A549 (cell line): ENCODE data around the gene TBC1D1. TPM values are rescaled to one million over a fixed set of nuclear protein-coding genes. Genes with fewer than 3 reads are reported as not detected.

Experiments used
- ATAC-seq, 2 experiments: fragments of 200-7000 bp in 1 of 2; fragments of >200 bp in 1 of 2; cut with Nextera tagmentation in 1 of 2; cut with Tn5 transposase in 1 of 2; 3 replicates each; pipeline versions ENCODE4 v1.8.0 to v1.9.1; 2018 to 2020; ENCODE audit warnings: mild to moderate bottlenecking in 1 of 2, moderate library complexity in 1 of 2
- CTCF ChIA-PET: fragments of 300-600 bp; sonication (Branson Sonifier 250); formaldehyde crosslinking; extraction: SDS; loops from one replicate; lab custom pipeline; 2021; ENCODE audit warnings: antibody characterized with exemption, inconsistent platforms; lab: Yijun Ruan, JAX
- POLR2A ChIA-PET: fragments of 350-600 bp; formaldehyde crosslinking; extraction: SDS; loops from one replicate; lab custom pipeline; 2021; ENCODE audit warnings: antibody characterized with exemption, inconsistent platforms; lab: Yijun Ruan, JAX
- DNase-seq, 2 experiments: peaks; one replicate each; pipeline versions ENCODE4 v3.0.0 to v3.0.0-alpha.2; 2011 to 2016; ENCODE audit warnings: low read depth in 1 of 2, low spot score in 1 of 2
- FAIRE-seq: peaks from 2 replicates; lab custom pipeline; 2011; peaks lifted over from hg19 to GRCh38; lab: Jason Lieb, UNC
- H3K27ac ChIP-seq, 2 experiments: fragments of >200 bp; sonication (Bioruptor Twin); formaldehyde crosslinking; 3 replicates each; pipeline ENCODE4 v1.5.1; 2016 to 2017
- H3K4me1 ChIP-seq: fragments of >200 bp; sonication (Bioruptor Twin); formaldehyde crosslinking; 3 replicates; pipeline ENCODE4 v1.6.1; 2016
- H3K4me2 ChIP-seq: fragments of >200 bp; sonication (Bioruptor Twin); formaldehyde crosslinking; 3 replicates; pipeline ENCODE4 v1.6.1; 2016
- H3K4me3 ChIP-seq: fragments of >200 bp; sonication (Bioruptor Twin); formaldehyde crosslinking; 3 replicates; pipeline ENCODE4 v1.5.1; 2016
- H3K9me3 ChIP-seq: fragments of >200 bp; sonication (Bioruptor Twin); formaldehyde crosslinking; 3 replicates; pipeline ENCODE4 v1.6.1; 2016
- EHMT2 ChIP-seq: fragments of 200-600 bp; sonication (generic); IDR thresholded peaks from 2 replicates; pipeline ENCODE4 v1.6.1; 2016; ENCODE audit warnings: antibody characterized with exemption, low read depth, mild to moderate bottlenecking, moderate library complexity
- EP300 ChIP-seq, 2 experiments: fragments of >200 bp; sonication (Bioruptor Twin); formaldehyde crosslinking; IDR thresholded peaks; 2 replicates in 1 of 2; 3 replicates in 1 of 2; pipeline ENCODE4 v1.6.1; 2016 to 2017
- FOSB ChIP-seq: fragments of 250-450 bp; sonication (Bioruptor Pico); IDR thresholded peaks from 2 replicates; pipeline ENCODE4 v1.5.0; 2020; ENCODE audit warnings: mild to moderate bottlenecking, moderate library complexity
- FOSL2 ChIP-seq, 2 experiments: fragments of 450-650 bp in 1 of 2; fragments of >200 bp in 1 of 2; sonication (Bioruptor Twin) in 1 of 2; formaldehyde crosslinking; IDR thresholded peaks; 2 replicates each; pipeline versions ENCODE4 v1.5.0 to v1.6.1; 2016 to 2020; ENCODE audit warnings: mild to moderate bottlenecking in 1 of 2, moderate library complexity in 1 of 2
- GATA3 ChIP-seq: IDR thresholded peaks from 2 replicates; pipeline ENCODE4 v1.6.1; 2012; ENCODE audit warnings: borderline replicate concordance
- HDAC2 ChIP-seq: fragments of 200-600 bp; sonication (generic); IDR thresholded peaks from 2 replicates; pipeline ENCODE4 v1.6.1; 2016
- HOXA7 ChIP-seq: fragments of 250-450 bp; sonication (Bioruptor Pico); IDR thresholded peaks from 2 replicates; pipeline ENCODE4 v1.5.0; 2020; ENCODE audit warnings: mild to moderate bottlenecking, moderate library complexity
- HOXB5 ChIP-seq: fragments of 250-450 bp; sonication (Bioruptor Pico); IDR thresholded peaks from 2 replicates; pipeline ENCODE4 v1.5.0; 2020; ENCODE audit warnings: mild to moderate bottlenecking, moderate library complexity
- JUNB ChIP-seq: fragments of >200 bp; sonication (Bioruptor Twin); formaldehyde crosslinking; IDR thresholded peaks from 2 replicates; pipeline ENCODE4 v1.6.1; 2016
- MAFK ChIP-seq: fragments of 450-650 bp; IDR thresholded peaks from 2 replicates; pipeline ENCODE4 v1.6.1; 2014; ENCODE audit not compliant: partially characterized antibody
- MYC ChIP-seq: IDR thresholded peaks from 2 replicates; pipeline ENCODE4 v1.6.1; 2012; ENCODE audit warnings: mild to moderate bottlenecking, inconsistent platforms, low read length, improper control_type of control experiment, borderline replicate concordance
- POLR2A ChIP-seq: IDR thresholded peaks from 2 replicates; pipeline ENCODE4 v1.6.1; 2012; ENCODE audit warnings: mild to moderate bottlenecking, low read length
- SMC3 ChIP-seq: fragments of >200 bp; sonication (Bioruptor Twin); formaldehyde crosslinking; IDR thresholded peaks from 3 replicates; pipeline ENCODE4 v1.6.1; 2018; ENCODE audit warnings: inconsistent platforms
- ZNF302 ChIP-seq: fragments of 250-450 bp; sonication (Bioruptor Pico); IDR thresholded peaks from 2 replicates; pipeline ENCODE4 v1.9.0; 2021; ENCODE audit warnings: inconsistent platforms, mild to moderate bottlenecking, moderate library complexity
- WGBS: methylation state at CpG from one replicate; pipeline ENCODE4 v1.1.6; 2017; ENCODE audit errors: missing lambda C conversion rate; 5-methylcytosine and 5-hydroxymethylcytosine counted together
- polyA plus RNA-seq, 4 experiments: library from polyadenylated mRNA; depleted of rRNA in 3 of 4; stranded (reverse); fragments of >200 nt; fragmentation: RNase III in 1 of 4; extraction: RNeasy Plus Mini Kit Qiagen cat#74134 plus additional on column Dnase treatment in 1 of 4; gene quantifications; 2 replicates in 3 of 4; 3 replicates in 1 of 4; pipeline ENCODE4 v1.2.3, GENCODE V29; 2011 to 2017
- TF ChIP-seq, protein P1 (sequence below): fragments of >200 bp; sonication (Bioruptor Twin); formaldehyde crosslinking; IDR thresholded peaks from 3 replicates; pipeline ENCODE4 v1.5.1; 2016
- TF ChIP-seq, protein P2 (sequence below): fragments of 250-450 bp; sonication (Bioruptor Pico); IDR thresholded peaks from 2 replicates; pipeline ENCODE4 v1.5.0; 2020; ENCODE audit warnings: low read depth, mild to moderate bottlenecking, moderate library complexity
- TF ChIP-seq, protein P3 (sequence below): fragments of >200 bp; sonication (Bioruptor Twin); formaldehyde crosslinking; IDR thresholded peaks from 2 replicates; pipeline ENCODE4 v1.6.1; 2016
- TF ChIP-seq, protein P4 (sequence below): IDR thresholded peaks from 2 replicates; pipeline ENCODE4 v1.6.1; 2012
- TF ChIP-seq, protein P5 (sequence below): IDR thresholded peaks from 2 replicates; pipeline ENCODE4 v1.6.1; 2012

Gene TBC1D1
- polyA plus RNA-seq, 2 of the 4 experiments (the other 2 are of a cell fraction) = 26.5 to 28.5 TPM

DNA sequence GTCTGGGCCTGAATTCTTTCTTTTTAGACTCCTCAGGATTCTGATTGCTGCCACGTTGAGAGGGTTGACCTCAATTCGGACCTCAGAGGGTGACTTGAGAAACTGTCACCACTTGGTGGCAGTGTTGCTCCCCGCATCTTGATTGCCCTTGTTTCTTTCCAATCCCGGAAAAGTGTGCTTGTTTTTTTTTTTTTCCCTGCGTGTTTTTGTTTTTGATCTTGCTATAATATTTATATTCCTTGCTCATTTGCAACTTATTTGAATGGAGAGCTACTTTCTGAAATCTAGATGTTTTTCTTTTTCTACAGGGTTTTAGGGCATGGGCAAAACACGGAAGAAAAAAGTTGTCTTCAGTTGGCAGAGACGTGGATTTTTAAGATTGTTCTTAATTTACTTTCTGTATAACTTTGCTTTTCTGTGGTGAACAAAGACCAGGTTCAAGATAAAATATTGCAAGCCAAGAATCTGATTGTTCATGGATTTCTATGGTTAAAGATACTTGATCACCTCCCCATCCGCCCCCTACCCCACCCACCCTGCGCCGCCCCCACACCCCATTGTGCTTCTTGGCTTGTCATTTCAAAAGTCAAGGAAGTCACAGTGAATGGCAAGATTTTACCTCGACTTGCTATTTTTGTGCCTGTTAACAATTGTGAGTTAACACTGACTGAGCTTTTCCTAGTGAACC, 171.3 kb downstream of the TBC1D1 start (continued):
- TF ChIP-seq, protein P1, sequence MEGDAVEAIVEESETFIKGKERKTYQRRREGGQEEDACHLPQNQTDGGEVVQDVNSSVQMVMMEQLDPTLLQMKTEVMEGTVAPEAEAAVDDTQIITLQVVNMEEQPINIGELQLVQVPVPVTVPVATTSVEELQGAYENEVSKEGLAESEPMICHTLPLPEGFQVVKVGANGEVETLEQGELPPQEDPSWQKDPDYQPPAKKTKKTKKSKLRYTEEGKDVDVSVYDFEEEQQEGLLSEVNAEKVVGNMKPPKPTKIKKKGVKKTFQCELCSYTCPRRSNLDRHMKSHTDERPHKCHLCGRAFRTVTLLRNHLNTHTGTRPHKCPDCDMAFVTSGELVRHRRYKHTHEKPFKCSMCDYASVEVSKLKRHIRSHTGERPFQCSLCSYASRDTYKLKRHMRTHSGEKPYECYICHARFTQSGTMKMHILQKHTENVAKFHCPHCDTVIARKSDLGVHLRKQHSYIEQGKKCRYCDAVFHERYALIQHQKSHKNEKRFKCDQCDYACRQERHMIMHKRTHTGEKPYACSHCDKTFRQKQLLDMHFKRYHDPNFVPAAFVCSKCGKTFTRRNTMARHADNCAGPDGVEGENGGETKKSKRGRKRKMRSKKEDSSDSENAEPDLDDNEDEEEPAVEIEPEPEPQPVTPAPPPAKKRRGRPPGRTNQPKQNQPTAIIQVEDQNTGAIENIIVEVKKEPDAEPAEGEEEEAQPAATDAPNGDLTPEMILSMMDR = peak; percentile 77

DNA sequence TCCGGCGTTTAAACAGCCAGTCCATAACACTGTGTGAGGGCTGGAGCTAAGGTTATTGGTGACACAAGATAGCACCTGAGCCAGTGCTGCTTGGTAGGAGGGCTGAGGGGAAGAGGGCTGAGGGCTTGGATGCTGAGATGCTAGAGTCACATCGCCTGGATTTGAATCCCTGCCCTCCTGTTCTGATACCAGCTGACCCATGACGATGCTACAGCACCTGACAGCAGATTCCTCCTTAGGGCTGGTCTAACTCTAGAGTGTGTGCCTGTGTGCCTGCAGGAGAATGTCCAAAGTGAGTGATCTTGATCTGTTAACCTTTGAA, 171.9 kb downstream of the TBC1D1 start:
- no peaks in the 10 kb centered on the region for H3K9me3 ChIP-seq
- FAIRE-seq (no peak), ATAC-seq (no peak), DNase-seq (no peak)
- POLR2A ChIA-PET = no interaction called here
- H3K4me3 ChIP-seq = no peak overlapping the region
- no peak for TF ChIP-seq FOSB (CRISPR knock-in tag)
- TF ChIP-seq, protein P2, sequence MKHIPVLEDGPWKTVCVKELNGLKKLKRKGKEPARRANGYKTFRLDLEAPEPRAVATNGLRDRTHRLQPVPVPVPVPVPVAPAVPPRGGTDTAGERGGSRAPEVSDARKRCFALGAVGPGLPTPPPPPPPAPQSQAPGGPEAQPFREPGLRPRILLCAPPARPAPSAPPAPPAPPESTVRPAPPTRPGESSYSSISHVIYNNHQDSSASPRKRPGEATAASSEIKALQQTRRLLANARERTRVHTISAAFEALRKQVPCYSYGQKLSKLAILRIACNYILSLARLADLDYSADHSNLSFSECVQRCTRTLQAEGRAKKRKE = no peak
- no peak for TF ChIP-seq GATA3
- no peak for TF ChIP-seq POLR2A
- TF ChIP-seq HOXA7 = no peak
- no peak for TF ChIP-seq JUNB
- TF ChIP-seq MAFK = no peak
- no peak for TF ChIP-seq SMC3
- TF ChIP-seq HDAC2 = no peak
- TF ChIP-seq FOSL2 (IDR thresholded peaks at IDR 0.05) = no peak
- TF ChIP-seq FOSL2 (CRISPR knock-in tag; IDR thresholded peaks at IDR 0.05) = no peak
- no peak for TF ChIP-seq HOXB5 (CRISPR knock-in tag)
- TF ChIP-seq, protein P3, sequence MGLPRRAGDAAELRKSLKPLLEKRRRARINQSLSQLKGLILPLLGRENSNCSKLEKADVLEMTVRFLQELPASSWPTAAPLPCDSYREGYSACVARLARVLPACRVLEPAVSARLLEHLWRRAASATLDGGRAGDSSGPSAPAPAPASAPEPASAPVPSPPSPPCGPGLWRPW = no peak
- no peak for TF ChIP-seq EHMT2
- peaks cover 6% of the 10 kb centered on the region; the same call in 1 of the 3 replicates for H3K4me1 ChIP-seq
- CTCF ChIA-PET = interaction anchor here (0.6 to 1.6 kb wide), 20 partner anchors 8 to 990 kb away, joined by 3 to 9 read pairs (median 4); partner anchors contain the start of gene TLR10
- peak overlapping the region; percentile 53; the same call in 1 of the 3 replicates for H3K4me2 ChIP-seq
- WGBS = 89% methylated on average over 4 of the region's 4 CpGs
- H3K27ac ChIP-seq = peak overlapping the region in 1 of 2 experiments; percentile 22; a peak in 4 of 6 replicates

DNA sequence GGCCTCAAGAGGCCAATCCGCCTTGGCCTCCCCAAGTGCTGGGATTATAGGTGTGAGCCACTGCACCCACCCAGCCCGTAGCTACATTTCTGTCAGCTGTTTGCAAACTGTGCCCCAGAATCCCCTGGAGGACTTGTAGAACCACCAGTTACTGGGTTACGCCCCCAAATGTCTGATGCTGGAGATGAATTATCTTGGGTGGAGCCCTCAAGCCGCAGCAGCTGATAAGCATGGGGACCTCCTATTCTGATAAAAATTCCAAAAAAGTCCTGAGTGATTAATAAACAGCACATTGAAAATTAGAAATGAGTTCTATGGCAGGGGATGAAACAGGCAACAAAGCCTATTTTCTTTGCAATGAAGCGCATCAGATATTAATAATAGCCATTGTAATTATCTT, 174.3 kb downstream of the TBC1D1 start:
- Histone ChIP-seq H3K4me2 (no peak overlapping the region), H3K4me3 (no peak overlapping the region), H3K4me1 (peaks cover 10% of the 10 kb centered on the region; the same call in 1 of the 3 replicates), H3K9me3 (no peaks in the 10 kb centered on the region), H3K27ac (no peak overlapping the region)
- ATAC-seq (no peak), FAIRE-seq (no peak), DNase-seq (no peak)
- TF ChIP-seq MAFK (no peak), GATA3 (no peak), EP300 (IDR thresholded peaks at IDR 0.05) (no peak), MYC (no peak), HOXA7 (no peak), FOSB (CRISPR knock-in tag) (no peak), ZNF302 (CRISPR knock-in tag) (no peak)
- TF ChIP-seq, protein P4, sequence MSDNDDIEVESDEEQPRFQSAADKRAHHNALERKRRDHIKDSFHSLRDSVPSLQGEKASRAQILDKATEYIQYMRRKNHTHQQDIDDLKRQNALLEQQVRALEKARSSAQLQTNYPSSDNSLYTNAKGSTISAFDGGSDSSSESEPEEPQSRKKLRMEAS = no peak
- TF ChIP-seq, protein P2 = no peak
- TF ChIP-seq, protein P5, sequence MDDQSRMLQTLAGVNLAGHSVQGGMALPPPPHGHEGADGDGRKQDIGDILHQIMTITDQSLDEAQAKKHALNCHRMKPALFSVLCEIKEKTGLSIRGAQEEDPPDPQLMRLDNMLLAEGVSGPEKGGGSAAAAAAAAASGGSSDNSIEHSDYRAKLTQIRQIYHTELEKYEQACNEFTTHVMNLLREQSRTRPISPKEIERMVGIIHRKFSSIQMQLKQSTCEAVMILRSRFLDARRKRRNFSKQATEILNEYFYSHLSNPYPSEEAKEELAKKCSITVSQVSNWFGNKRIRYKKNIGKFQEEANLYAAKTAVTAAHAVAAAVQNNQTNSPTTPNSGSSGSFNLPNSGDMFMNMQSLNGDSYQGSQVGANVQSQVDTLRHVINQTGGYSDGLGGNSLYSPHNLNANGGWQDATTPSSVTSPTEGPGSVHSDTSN = no peak
- TF ChIP-seq, protein P3 = no peak
- ChIA-PET POLR2A (no interaction called here), CTCF (interaction anchor here (1.5 to 2.0 kb wide), 3 partner anchors 114 to 666 kb away, joined by 3 to 7 read pairs (median 6); no protein-coding TSS in a partner anchor)
- WGBS = 96% methylated on average over 4 of the region's 5 CpGs
